Fibroblast of the aortic adventitia (primary cell): ENCODE data around the gene EYA4. TPM values are rescaled to one million over a fixed set of nuclear protein-coding genes. Genes with fewer than 3 reads are reported as not detected.

Experiments
- DNase-seq: peaks from one replicate; pipeline ENCODE4 v3.0.0-alpha.2; 2010; ENCODE audit warnings: low read depth
- H3K4me3 ChIP-seq: 2 replicates; pipeline ENCODE4 v1.5.1; 2011; ENCODE audit warnings: low read depth, mild to moderate bottlenecking, control low read depth, low read length, moderate library complexity
- CTCF ChIP-seq: IDR thresholded peaks from 2 replicates; pipeline ENCODE4 v1.5.1; 2011; ENCODE audit warnings: mild to moderate bottlenecking, low read length, control low read depth, inconsistent platforms; ENCODE audit not compliant: insufficient read depth
- total RNA-seq: library from RNA; depleted of rRNA; stranded (reverse); fragments of >200 nt; gene quantifications from 2 replicates; pipeline ENCODE4 v1.2.3, GENCODE V29; 2012; ENCODE audit warnings: low replicate concordance

Gene EYA4
- total RNA-seq, 1 donor = 5.7 TPM

GRCh38 chr6:133478673-133479072 is 237.5 kb downstream of the EYA4 start:
- TF ChIP-seq CTCF = no peak
- H3K4me3 ChIP-seq = no peak overlapping the region
- DNase-seq = no peak

GRCh38 chr6:133487174-133487573 is 246.0 kb downstream of the EYA4 start:
- TF ChIP-seq CTCF = no peak
- DNase-seq = no peak
- H3K4me3 ChIP-seq = no peak overlapping the region

- TF ChIP-seq CTCF = no peak
- no peak for DNase-seq
These were observed 254.2 kb downstream of the EYA4 start for GRCh38 chr6:133495205-133495903.

GRCh38 chr6:133499662-133500061 is 258.5 kb downstream of the EYA4 start:
- no peak for TF ChIP-seq CTCF
- DNase-seq = no peak
- no peak overlapping the region for H3K4me3 ChIP-seq

More at GRCh38 chr6:133495205-133495903, 254.2 kb downstream of the EYA4 start:
- no peak overlapping the region for H3K4me3 ChIP-seq

GRCh38 chr6:133501675-133502270 is 260.6 kb downstream of the EYA4 start:
- H3K4me3 ChIP-seq = no peak overlapping the region
- no peak for DNase-seq
- no peak for TF ChIP-seq CTCF

- DNase-seq = peak; percentile 99
- H3K4me3 ChIP-seq = no peak overlapping the region
- no peak for TF ChIP-seq CTCF
These were observed 261.5 kb downstream of the EYA4 start for GRCh38 chr6:133502441-133503335.
